Testis (tissue), 3 donors: ENCODE measurements around the gene LRFN4. TPM values are rescaled to one million over a fixed set of nuclear protein-coding genes. Genes with fewer than 3 reads are reported as not detected.

ENCODE experiments used
- DNase-seq: peaks from one replicate; pipeline ENCODE4 v3.0.0-alpha.2; 2019
- H3K27ac ChIP-seq, 2 donors: fragments of 200-600 bp; sonication (generic); one replicate each; pipeline ENCODE4 v1.5.1; 2019
- H3K27me3 ChIP-seq: fragments of 200-600 bp; sonication (generic); one replicate; pipeline ENCODE4 v1.5.1; 2019
- H3K36me3 ChIP-seq: fragments of 200-600 bp; sonication (generic); one replicate; pipeline ENCODE4 v1.5.1; 2017; ENCODE audit warnings: low read depth; ENCODE audit errors: missing control alignments
- H3K4me1 ChIP-seq: fragments of 200-600 bp; sonication (generic); one replicate; pipeline ENCODE4 v1.5.1; 2019
- H3K4me3 ChIP-seq, 2 donors: fragments of 200-600 bp; sonication (generic); one replicate each; pipeline ENCODE4 v1.5.1; 2017 to 2019
- H3K9me3 ChIP-seq: fragments of 200-600 bp; sonication (generic); one replicate; pipeline ENCODE4 v1.5.1; 2017
- POLR2A ChIP-seq: fragments of 450-650 bp; IDR thresholded peaks from one replicate; pipeline ENCODE4 v1.6.1; 2017; ENCODE audit warnings: antibody characterized with exemption, mild to moderate bottlenecking, moderate library complexity
- WGBS, 2 donors: methylation state at CpG; one replicate each; pipeline ENCODE4 v1.1.5; 2018; 5-methylcytosine and 5-hydroxymethylcytosine counted together
- intact Hi-C: fragments of 100-400 bp; cut with DNase I; formaldehyde crosslinking; loops from one replicate; pipeline ENCODE4 v1.15.1; 2023; ENCODE audit warnings: low total_unique reads
- polyA plus RNA-seq: library from polyadenylated mRNA; stranded (reverse); fragments of 350-450 nt; fragmentation: Illumina TruSeq; extraction: RNeasy Lipid Tissue Mini Kit (QIAGEN cat#74804); gene quantifications from one replicate; pipeline ENCODE4 v1.2.3, GENCODE V29; 2014; ENCODE audit warnings: low read depth, low replicate concordance; ENCODE audit not compliant: insufficient read depth
- total RNA-seq, 2 donors: library from RNA; depleted of rRNA; stranded (reverse); fragments of >200 nt; gene quantifications; one replicate each; pipeline ENCODE4 v1.2.3, GENCODE V29; 2016
- TF ChIP-seq, protein P1 (sequence below), 3 experiments: fragments of 450-650 bp in 2 of 3; fragments of 200-600 bp in 1 of 3; sonication (generic) in 1 of 3; IDR thresholded peaks; one replicate each; pipeline ENCODE4 v1.5.1; 2016 to 2019; ENCODE audit warnings: antibody characterized with exemption in 3 of 3, mild to moderate bottlenecking in 2 of 3, moderate library complexity in 1 of 3

The LRFN4 gene
- total and polyA plus RNA-seq, 3 donors from 2014 or later, result 23.2 to 27.2 (median 24.6) TPM

DNA sequence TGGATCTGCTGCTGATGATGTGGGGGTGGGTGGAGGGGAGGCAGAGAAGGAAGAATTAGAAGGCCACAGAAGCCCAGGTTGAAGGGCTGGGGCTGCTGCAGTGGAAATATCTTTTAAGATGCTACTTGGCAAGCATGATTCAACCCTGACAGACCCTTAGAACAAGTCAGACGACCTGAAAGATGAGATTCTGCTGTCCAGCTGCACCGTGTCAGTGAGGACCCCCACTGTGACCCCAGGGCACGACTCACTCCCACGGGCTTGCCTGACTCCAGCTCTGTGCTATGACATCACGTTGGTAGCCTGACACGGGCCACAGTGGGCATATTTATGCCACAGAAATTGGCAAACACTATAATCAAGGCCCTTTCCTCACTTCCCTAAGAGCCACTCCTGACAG, 36.0 kb downstream of the LRFN4 start:
- WGBS, 2 donors, result 69 to 81% methylated on average over 6 of the region's 6 CpGs
- no peaks in the 10 kb centered on the region for H3K36me3 ChIP-seq
- no peak for DNase-seq
- H3K27me3 ChIP-seq, result no peaks in the 10 kb centered on the region
- H3K4me3 ChIP-seq, result no peak overlapping the region
- H3K4me1 ChIP-seq, result no peaks in the 10 kb centered on the region
- no peak for TF ChIP-seq POLR2A
- TF ChIP-seq, protein P1, sequence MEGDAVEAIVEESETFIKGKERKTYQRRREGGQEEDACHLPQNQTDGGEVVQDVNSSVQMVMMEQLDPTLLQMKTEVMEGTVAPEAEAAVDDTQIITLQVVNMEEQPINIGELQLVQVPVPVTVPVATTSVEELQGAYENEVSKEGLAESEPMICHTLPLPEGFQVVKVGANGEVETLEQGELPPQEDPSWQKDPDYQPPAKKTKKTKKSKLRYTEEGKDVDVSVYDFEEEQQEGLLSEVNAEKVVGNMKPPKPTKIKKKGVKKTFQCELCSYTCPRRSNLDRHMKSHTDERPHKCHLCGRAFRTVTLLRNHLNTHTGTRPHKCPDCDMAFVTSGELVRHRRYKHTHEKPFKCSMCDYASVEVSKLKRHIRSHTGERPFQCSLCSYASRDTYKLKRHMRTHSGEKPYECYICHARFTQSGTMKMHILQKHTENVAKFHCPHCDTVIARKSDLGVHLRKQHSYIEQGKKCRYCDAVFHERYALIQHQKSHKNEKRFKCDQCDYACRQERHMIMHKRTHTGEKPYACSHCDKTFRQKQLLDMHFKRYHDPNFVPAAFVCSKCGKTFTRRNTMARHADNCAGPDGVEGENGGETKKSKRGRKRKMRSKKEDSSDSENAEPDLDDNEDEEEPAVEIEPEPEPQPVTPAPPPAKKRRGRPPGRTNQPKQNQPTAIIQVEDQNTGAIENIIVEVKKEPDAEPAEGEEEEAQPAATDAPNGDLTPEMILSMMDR (IDR thresholded peaks at IDR 0.05), result no peak
- intact Hi-C loops, result no loop called here
- no peaks in the 10 kb centered on the region for H3K9me3 ChIP-seq
- no peak overlapping the region for H3K27ac ChIP-seq

DNA sequence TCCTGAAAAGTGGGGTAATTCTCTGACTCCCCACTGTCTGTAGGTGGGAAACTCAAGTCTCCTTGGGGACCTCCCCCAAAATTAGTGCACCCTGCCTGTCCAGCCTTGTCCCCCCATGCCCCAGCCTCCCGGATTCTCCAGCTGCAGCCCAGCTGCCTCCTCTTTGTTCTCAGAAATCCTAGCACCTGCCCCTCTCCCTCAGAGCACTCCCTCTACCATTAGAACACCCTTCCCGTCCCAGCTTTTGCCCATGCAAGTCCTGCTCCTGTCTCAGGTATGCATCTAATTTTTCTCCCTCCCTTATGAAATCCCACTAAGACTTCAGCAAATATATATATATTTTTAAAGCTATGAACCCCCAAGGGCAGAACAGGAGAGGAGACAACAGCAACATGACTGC, 37.3 kb downstream of the LRFN4 start:
- Histone ChIP-seq H3K4me1 (no peaks in the 10 kb centered on the region), H3K27ac (no peak overlapping the region), H3K36me3 (no peaks in the 10 kb centered on the region), H3K9me3 (no peaks in the 10 kb centered on the region), H3K27me3 (no peaks in the 10 kb centered on the region), H3K4me3 (no peak overlapping the region)
- DNase-seq, result no peak
- intact Hi-C loops, result no loop called here
- TF ChIP-seq, protein P1 (IDR thresholded peaks at IDR 0.05), result no peak
- TF ChIP-seq POLR2A, result no peak
- WGBS, 2 donors, result 82 to 83% methylated on average over 2 of the region's 2 CpGs

DNA sequence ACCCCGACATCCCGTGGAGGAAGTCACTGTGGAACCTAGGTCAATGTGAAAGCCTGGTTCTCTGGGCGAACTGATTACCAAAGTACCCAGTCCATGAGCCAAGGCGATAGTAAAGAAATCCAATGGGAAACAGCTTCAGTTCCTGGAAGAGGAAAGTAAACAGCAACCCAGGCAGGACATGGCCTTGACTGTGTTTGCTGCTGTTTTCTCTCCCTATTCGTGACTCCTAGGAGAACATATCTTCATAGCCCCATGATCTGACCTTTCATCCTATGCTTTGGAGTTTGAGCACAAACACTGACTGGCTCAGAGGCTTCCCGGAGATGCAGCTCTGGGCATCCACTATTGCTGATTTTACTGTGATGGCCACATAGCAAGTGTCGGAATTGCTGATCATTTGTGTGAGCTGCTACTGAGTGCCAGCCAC, 45.1 kb downstream of the LRFN4 start:
- DNase-seq, result no peak
- Histone ChIP-seq H3K4me1 (peaks cover 6% of the 10 kb centered on the region), H3K27me3 (no peaks in the 10 kb centered on the region), H3K9me3 (no peaks in the 10 kb centered on the region), H3K4me3 (no peak overlapping the region), H3K36me3 (no peaks in the 10 kb centered on the region), H3K27ac (no peak overlapping the region)
- TF ChIP-seq POLR2A, result no peak
- TF ChIP-seq, protein P1 (IDR thresholded peaks at IDR 0.05), result no peak
- intact Hi-C loops, result no loop called here
- 83 to 87% methylated on average over 7 of the region's 7 CpGs for WGBS, 2 donors

DNA sequence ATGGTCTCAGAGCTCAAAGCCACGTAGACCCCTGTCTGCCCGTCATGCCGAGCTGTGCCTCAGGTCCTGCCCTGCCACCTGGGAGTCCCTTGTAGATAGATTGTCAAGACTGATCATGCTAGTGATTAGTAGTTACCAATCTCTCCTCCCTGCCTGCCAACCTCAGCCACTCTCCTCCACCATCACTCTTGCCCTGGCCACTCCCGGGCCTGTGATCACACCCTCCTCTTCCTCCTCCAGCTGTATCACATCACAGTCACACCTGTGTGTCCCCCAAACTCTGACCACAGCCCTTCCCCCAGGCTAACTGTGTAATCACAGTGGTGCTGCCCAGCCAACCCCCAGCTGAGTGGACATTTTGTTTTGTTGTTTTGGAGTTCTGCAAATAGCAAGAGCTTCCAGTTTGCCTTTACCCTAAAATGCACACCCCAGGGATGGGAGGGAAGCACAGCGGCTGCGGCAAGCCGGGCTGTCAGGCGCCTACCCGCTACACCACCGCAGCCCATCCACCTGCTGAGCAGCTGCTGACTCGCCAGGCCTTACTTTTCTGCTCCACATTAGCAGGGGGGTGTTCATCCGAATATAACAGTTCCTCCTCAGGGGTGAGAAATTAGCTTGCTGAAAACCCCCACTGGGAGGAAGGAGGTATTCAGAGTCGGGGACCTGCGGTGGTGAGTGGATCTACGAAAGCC, 45.8 kb downstream of the LRFN4 start:
- Histone ChIP-seq H3K36me3 (no peaks in the 10 kb centered on the region), H3K4me3 (no peak overlapping the region), H3K9me3 (no peaks in the 10 kb centered on the region), H3K27ac (no peak overlapping the region), H3K27me3 (no peaks in the 10 kb centered on the region), H3K4me1 (peaks cover 10% of the 10 kb centered on the region)
- intact Hi-C loops, result no loop called here
- 94% methylated on average over 14 to 15 of the region's 15 CpGs for WGBS, 2 donors
- TF ChIP-seq, protein P1 (IDR thresholded peaks at IDR 0.05), result no peak
- no peak for TF ChIP-seq POLR2A
- no peak for DNase-seq

DNA sequence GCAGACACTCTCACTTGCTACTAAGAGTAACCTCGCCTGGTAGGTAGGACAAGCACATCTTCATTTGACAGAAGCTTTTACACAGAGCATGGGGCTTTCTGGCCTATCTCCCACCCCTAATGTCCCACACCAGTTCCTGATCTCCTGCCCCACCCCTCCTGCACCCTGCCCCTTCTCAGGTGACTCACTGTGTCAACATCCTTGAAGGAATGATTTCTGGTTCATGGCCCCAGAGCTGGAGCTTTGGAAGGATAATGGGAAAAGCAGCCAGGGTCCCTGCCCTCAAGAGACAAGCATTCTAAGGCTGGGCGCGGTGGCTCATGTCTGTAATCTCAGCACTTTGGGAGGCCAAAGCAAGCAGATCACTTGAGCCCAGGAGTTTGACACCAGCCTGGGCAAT, 47.2 kb downstream of the LRFN4 start:
- DNase-seq, result no peak
- 96 to 100% methylated on average over 3 of the region's 3 CpGs for WGBS, 2 donors
- Histone ChIP-seq H3K36me3 (no peaks in the 10 kb centered on the region), H3K27me3 (no peaks in the 10 kb centered on the region), H3K9me3 (no peaks in the 10 kb centered on the region), H3K4me3 (no peak overlapping the region), H3K4me1 (peaks cover 16% of the 10 kb centered on the region), H3K27ac (no peak overlapping the region)
- TF ChIP-seq, protein P1 (IDR thresholded peaks at IDR 0.05), result no peak
- TF ChIP-seq POLR2A, result no peak
- intact Hi-C loops, result no loop called here
